Inferior parietal cortex (tissue), 1 donor: ENCODE results near the gene CTNNA2.
"Not testable (repeated sequence)": the region's sequence is repeated elsewhere in the genome, so short reads cannot be mapped to it uniquely, and the experiment has no call there.

Experiments used
- DNase-seq: peaks from one replicate; pipeline ENCODE4 v3.0.0-alpha.2; 2016; ENCODE audit errors: extremely low spot score

The CTNNA2 gene

DNA sequence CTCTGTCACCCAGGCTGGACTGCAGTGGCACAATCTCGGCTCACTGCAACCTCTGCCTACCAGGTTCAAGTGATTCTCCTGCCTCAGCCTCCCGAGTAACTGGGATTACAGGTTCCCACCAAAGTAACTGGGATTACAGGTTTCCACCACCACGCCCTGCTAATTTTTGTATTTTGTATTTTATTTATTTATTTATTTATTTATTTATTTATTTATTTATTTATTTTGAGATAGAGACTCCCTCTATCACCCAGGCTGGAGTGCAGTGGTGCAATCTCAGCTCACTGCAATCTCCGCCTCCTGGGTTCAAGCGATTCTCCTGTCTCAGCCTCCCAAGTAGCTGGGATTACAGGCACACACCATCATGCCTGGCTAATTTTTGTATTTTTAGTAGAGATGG is 633.9 kb downstream of the CTNNA2 start:
- DNase-seq = not testable (repeated sequence)

DNA sequence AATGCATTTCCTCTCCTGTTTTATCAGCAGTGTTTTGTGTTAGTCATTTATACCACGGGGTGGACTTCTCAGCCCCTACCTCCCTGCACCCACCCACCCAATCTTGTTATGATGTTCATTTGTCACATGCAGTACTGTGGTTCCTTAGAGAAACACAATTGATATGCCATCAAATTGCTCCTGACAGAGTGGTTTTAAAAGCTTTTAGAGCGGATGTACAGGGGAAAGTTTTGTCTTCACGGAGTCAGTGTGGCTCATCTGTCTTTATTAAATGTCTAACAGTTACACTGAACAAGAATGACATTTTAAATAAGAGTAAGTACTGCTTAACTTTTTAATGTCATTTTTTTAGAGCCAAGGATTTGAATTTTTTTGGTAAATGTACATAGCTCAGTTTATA is 634.8 kb downstream of the CTNNA2 start:
- DNase-seq = no peak

DNA sequence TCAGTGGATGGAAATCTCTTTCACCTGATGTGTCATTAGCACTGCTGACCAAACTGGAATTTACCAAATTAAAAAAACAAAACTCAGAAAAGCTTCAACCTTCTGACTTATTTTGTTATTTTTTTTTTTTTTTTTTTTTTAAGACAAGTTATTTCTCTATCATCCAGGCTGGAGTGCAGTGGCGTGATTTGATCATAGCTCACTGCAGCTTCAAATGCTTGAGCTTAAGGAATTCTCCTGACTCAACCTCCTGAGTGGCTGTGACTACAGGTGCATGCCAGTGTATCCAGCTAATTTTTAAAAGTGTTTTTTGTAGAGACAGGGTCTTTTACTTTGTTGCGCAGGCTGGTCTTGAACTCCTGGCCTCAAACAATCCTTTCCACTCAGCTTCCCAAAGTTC is 636.1 kb downstream of the CTNNA2 start:
- no peak for DNase-seq

DNA sequence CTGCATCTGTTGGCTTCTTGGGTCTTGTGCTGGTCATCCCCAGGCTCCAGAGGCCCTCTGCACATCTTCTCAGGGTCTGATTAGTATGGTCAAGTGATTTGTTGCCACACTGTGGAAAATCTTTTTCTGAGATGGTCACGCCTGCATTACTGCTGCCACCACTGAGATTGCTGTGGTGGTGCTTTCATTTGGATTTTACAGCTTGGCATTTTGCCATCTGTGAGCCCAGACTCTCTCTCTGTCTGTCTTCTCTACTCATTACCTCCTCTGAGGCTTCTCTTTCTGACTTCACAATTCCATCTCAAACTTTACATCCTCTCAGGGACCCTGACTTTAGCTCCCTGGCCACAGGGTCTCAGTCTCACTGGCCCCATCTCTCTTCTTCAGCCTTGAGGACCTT is 637.1 kb downstream of the CTNNA2 start:
- no peak for DNase-seq

DNA sequence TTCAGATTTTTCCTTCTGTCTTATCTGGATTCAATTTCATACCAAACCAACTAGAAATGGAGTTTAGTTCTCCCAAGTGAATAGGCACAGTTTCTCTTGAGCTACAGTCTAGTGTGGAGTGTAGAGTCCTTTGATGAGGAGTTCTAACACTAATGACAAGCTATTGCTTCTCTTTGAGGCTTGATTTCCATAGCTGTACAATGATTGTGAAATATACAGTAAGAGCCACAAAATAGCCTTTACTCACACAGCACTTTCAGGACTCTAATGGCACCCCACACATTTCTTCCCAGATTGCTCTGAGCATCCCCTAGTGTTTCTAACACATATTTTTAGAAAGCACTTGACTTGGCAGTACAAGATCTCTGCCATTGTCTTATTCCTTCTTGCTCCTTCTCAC is 638.4 kb downstream of the CTNNA2 start:
- no peak for DNase-seq

DNA sequence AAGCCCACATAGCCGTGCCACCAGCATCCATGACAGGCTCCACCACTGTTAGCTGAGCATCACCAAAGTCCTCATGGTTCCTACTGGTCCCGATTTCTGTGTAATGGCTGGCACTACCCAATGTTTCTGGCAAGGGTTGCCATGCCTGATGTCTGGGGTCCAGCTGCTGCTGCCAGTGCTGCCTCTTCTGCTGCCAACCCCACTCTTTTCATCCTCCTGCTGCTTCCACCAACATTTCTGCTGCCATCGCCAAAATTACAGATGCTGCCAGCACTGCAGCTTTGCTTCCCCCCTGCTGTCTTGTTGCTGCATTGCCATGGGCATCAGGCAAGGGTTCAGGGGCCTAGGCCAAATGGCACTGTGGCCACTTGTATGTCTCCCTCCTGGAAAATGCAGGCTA is 638.8 kb downstream of the CTNNA2 start:
- no peak for DNase-seq

DNA sequence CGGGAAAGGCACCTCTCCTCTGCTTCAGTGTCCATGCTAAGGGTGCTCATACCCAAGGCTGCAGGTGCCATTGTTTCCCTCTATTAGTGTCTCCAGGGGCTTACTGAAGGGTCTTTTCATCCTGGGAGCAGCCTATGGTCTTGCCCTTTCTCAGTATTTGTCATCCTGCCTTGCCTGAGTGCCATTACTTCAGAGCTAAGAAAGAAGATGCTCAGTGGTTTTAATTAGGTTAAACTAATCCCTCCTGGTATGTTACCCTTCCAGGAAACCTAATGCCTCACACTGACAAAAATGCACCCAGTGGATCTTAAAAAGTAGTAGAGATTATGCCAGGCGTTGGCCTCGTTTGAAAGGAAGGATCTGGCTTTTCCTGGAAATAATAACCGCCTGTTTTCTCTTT is 640.3 kb downstream of the CTNNA2 start:
- no peak for DNase-seq

DNA sequence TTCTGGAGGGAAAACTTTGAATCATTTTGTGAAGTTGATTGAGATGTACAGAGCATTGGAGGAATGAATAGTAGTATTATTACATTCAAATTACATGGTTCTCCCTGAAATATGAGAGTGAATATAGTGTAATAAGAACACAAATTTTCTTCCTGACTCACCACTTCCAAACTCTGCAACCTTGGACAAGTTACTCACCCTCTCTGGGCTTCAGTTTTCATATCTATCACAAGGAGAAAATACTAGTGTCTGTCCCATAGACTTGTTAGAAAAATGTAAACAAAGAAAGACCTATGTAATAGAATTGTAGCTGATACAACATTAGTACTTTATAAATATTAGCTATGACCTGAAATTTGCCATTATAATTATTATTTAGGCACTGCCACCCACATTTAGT is 640.9 kb downstream of the CTNNA2 start:
- DNase-seq = no peak

DNA sequence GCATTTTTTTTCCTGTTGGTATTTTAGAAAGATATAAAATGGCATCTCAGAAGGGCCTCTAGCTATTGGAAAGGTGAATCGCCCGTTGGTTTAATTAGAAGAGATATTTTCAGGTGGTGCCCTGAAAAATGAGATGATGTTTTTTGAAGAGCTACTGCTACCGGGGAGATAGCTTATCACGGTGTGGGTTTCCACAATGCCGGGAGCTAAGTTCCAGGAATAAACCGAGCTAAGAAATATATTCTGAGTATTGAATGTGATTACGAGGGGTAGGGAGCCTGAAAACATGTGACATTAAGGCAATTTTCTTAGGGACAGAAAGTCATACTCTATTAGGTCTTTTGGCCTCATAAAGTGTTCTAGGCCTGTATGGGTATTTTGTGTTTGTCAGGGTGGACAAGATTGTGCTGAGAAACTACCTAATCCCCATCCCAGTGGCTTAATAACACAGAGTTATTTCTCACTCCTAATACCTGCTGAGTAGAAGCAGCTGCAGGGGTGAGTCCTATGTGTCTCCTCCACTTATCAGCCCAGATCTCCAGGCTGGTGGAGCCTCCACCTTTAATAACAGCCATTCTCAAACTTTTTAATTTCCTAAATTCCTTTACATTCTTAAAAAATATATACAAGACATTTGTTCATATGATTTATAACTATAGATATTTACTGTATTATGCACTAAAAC is 641.5 kb downstream of the CTNNA2 start:
- no peak for DNase-seq

DNA sequence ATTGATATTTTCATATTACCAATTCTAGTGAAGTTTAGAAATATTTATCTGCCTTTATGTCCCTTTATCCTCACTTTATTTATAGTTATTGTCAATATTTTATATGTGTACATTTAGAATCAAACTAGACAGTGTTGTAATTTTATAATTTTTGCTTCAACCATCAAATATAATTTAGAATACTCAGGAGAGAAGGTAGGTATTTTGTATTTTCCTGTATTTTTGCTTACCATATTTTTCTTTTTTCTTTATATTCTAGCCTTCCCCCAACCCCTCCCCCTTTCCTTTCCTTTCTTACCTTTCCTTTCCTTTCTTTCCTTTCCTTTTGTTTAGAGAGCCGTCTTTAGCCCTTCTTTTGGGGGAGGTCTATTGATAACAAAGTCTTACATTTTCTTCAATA is 651.5 kb downstream of the CTNNA2 start:
- no peak for DNase-seq

DNA sequence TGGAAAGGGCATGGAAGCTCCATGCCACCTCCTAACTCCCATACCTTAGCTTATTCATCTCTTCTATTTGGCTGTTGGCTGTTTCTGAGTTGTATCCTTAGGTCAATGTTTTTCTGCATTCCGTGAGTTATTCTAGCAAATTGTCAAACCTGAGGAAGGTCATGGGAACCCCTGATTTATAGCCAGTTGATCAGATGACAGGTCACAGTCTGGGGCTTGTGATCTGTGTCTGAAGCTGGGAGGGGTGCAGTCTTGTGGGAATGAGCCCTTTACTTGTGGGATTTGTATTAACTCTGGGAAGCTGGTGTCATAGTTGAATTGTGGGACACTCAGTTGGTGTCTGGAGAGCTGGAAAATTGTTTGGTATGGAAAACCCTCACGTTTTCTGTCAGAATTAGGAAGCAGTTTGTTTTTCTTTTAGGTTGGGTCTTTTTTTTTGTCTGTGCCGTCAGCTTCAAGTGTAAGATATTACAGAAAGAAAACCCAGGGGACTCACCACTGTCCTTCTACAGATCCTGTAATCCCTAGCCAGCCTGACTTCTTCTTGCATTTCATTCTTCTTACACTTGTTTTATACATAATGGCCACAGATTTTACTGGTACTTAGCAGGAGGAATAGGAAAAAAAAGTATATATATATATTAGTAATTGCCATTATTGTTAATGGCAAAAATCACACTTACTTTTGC is 653.8 kb downstream of the CTNNA2 start:
- DNase-seq = no peak

DNA sequence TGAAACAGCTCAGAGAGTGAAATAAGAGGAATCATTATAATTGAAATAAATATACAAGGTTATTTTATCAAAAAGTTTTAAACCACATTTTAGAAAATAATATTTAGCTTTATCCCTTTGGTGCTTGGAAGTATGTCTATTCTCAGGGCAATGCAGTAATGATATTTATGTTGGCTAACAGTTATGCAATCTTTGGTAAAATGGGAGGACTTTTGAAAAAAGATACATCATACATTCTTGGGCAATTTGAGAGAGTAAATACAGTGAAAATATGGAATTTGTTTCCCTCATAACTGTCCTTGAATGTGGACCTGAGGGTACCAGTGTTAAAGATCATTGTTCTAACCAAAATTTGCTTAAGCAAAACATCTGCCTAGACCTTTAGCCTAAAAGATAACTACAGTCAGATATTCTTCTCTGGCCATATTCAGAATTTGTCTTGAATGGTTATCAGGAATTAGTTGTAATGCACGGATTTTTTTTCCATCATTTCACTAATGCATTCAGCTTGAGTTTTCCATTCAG is 654.5 kb downstream of the CTNNA2 start:
- DNase-seq = no peak

DNA sequence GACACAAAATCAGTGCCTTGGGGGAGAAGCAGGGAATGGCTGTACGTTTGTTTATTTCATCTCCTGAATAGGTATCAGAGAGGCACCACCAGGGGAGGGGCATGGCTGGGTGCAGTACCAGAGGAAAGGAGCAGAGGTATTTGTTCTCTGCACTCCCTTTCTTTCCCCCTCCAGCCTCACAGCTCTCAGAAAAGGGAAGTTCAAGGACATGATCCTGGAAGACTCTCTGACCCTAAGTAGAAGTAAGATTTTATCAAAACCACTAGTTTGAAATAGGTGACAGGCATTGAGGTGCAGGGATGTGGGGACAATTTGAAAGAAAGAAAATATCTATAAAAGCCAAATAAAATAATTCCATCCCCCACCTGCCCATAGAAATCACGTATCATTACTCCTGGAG is 655.2 kb downstream of the CTNNA2 start:
- DNase-seq = no peak

DNA sequence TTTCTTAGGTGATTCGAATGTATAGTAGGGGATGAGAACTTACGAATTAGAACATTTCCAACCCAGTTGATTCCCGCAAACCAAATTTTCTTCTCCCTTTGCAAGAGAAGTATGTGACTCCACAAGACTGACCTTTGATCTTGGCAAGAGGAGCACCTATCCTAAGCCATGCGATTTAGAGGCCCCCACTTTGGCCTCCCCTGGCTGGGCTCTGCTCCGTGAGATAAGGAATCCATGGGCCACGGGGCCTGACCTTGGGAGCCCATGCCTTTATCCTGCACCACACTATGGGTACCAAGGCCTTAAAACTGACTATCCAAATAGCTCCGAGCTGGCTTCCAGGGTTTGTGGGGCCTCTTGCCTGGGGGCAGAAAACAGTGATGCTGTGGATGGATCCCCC is 656.0 kb downstream of the CTNNA2 start:
- no peak for DNase-seq

DNA sequence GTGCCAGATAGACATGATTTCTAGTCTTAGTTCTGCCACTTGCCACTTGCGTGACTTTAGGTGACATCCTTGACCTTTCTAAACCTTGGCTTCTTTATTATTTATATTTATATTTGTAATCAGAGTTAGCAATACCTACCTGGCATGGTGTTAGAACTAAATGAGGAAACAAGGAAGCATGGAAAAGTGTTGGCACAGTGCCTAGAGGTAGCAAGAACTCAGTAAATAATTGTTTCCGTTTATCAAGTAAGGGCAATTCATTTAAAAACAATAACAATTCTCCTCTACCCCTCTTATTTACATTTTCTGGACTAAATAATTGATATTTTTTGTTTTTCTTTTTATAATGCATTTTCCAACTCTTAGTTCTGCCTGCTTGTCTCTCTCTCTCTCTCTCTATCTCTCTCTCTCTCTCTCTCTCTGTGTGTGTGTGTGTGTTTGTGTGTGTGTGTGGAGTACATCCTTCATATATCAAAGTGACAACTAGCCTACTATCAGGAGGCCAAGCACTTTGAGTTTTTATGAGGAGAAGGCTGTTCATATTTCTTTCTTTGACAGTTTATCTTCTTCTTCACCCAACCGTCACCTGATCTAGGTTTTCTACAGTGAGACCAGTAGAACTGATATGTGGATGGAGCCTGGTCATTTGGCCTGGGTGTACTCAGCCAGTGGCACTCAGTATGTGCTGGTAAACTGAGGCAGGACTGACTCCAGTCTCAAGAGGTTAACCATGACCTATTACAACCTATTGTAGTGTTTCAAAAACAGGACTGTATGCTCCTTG is 657.2 kb downstream of the CTNNA2 start:
- DNase-seq = no peak

DNA sequence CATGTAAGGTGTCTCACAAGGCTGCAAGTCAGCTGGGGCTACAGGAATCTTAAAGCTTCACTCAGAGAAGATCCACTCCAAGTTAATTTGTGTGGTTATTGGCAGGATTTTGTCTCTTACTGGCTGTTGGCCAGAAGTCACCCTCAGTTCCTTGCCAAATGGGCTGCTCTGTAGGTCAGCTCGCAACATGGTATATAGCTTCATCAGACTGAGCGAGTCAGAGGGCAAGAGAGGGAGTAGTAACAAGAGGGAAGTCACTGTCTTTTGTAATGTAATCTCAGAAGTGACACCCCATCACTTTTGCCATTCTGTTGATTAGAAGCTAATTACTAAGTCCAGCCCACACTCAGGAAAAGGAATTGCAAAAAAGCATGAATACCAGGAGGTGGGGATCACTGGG is 672.2 kb downstream of the CTNNA2 start:
- no peak for DNase-seq

DNA sequence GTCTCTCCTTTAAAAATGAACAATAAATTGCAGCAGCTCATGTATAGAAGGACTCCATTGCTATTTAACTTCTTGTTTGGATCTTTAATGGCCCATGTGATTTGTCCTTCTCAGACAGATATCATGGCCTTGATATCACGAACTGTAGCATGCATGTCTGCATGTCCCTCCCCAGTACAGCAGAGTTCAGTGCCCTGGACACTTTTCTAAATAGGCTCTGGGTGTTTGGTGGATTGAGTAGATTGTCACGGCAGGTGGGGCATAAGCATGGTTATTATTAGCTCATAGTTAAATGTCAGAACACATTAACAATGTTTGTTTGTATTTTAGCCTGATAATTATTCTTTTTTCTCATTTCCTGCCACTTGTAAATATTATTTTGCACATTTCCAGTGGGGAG is 673.4 kb downstream of the CTNNA2 start:
- no peak for DNase-seq

DNA sequence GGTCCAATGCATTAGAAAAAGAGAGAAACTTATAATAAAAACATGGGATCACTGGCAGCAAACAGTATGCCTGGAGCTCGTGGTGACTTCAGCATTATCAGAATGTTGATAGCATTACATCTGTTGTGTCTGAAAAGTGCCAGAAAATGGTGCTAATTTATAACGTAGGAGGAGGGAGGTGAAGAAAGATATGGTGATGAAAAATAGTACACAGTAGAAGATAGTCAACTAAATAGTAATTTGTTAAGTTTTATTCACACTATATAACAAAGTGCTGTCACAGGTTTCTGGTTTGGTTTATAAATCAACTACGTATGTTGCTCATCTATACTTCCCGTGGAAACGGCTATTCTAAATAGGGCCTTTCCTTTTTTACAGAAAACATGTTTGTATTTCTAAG is 674.3 kb downstream of the CTNNA2 start:
- DNase-seq = peak; percentile 18

DNA sequence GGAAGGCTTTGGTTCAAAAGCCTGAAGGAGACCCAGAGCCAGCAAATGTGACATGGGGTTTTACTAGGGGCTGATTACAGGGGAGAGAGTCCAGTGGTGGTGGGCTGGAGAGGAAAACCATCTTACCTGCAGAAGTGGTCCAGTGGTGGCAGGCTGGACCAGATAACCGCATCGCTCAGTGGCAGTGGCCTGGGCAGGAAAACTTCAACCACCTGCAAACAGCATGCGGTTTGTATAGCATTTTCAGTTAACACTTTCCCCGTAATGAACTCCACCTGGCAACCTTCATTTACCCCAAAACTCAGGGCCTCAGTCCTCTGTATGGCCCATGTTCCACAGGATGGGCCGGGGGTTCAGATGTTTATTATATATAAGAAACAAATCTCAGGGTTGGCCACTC is 677.3 kb downstream of the CTNNA2 start:
- no peak for DNase-seq

DNA sequence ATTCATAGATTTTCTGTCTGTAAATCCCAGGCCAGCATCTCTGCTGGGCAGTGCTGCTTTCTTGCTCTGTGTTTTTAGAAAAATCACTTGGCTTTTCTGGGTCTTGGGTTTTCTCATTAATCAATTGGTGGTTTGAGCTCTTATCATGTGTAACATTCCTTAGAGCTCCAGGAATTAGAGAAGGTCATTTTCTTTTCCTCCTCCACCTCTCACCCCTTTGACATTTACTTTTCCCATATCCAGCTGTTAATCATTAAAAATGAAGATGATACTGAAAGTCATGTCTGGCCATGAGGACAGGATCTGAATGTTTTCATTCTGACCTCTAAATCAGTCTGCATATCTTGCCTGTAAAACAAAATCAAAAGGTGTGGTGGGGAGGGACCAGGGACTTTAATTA is 680.7 kb downstream of the CTNNA2 start:
- no peak for DNase-seq

DNA sequence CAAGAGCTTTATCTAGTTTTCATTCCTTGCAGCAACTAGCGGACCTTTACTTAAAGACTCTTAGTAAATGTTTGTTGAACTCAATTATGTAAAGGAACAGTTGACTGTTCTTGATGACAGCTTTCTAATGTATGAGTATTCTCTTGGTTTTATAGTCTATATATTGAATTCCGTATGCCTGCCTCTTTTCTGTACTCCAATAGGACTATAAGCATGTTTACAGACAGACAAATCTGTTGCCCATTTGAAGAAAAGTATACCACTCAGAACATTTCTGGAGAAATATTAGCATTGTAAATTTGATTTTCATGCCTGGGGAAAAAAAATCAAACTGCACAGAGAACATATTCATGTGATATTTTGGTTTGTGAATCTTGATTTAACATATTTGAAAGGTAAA is 682.2 kb downstream of the CTNNA2 start:
- no peak for DNase-seq

DNA sequence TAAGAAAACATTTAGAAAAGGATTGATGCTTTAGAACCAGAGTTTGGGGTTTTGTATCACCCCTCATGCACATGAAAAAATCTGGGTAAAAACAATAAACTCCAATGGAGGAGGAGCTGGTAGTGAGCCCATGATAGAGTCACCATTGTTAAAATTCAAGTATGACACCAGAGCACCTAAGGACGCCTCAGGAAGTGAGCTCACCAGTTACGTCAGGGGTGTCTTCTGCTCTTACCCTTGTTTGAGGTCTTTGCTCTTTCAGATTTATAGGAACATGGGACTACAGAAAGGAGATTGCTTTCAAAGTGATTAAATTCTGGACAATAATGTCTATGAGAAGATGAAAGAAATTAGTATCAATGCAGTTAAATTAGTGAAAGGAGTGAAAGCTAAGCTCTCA is 685.2 kb downstream of the CTNNA2 start:
- DNase-seq = no peak

DNA sequence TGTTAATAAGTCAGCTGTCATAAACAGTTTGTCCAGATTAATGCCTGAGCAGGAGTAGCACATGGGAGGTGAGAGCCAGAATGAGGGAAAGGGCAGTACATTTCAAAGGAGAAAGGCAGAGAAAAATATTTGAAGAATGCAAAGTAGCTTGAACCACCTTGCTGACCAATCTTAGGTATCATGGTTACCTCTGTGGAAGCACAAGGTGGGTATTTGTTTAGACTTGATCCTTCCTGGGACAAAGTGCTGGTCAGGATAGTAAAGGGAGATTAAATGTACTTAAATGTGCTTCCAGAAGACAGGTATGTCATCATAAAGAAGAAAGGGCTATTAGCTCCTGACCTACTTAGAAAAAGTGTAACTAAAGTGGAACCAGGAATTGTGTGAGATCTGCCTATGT is 686.7 kb downstream of the CTNNA2 start:
- no peak for DNase-seq
